ENCODE data around the gene WWTR1.

WWTR1 gene

DNA sequence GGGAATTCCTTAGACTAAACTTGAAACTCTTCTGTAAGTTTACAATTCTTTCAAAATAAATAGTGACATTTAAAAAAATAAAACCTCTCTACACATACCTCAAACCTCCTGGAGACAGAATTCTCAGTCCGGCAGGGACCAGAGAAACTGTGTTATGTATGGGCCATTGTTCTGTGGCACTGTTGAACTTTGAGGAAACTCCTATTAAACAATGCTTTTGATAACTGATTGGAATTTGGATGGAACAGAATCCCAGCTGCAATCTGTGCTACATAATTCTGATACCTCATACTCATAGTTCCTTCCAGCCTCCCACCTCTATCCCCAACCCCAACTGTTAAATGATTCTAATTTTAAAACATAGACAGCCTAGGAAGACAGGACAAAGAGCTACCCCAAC is 98.3 kb downstream of the WWTR1 start:
- H3K4me1 Mint-ChIP-seq: no peaks in the 10 kb centered on the region
- no peaks in the 10 kb centered on the region for H3K9me3 Mint-ChIP-seq
- no peaks in the 10 kb centered on the region for H3K36me3 Mint-ChIP-seq (ENCODE audit: insufficient read depth)
- DNase-seq (ENCODE audit: low spot score in 2 of 2): no peak
- peaks cover 34% of the 10 kb centered on the region for H3K27me3 Mint-ChIP-seq
- ATAC-seq (replicated peaks; ENCODE audit: extremely low read depth, poor library complexity, severe bottlenecking): no peak
- no peak overlapping the region for H3K27ac Mint-ChIP-seq (ENCODE audit: low read depth)
- no peak overlapping the region for H3K4me3 Mint-ChIP-seq

DNA sequence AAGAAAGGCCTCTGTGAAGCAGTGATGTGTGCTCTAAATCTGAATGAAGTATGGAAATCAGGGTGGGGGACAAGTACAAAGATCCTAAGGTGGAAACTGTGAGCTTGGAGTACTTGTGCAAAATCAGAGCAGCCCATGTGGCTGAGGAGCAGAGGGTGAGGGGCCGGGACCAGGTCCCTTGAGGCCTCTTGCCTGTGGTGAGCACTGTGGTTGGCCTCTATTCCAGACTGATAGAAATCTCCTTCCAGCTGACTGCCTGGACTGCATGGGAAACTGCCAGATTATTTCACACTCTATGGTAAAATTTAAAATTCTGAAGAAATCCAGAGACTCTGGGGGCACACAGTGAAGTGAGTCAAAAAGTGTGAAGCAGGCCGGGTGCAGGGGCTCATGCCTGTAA is 101.9 kb downstream of the WWTR1 start:
- Mint-ChIP-seq H3K4me3 (no peak overlapping the region), H3K27me3 (peaks cover 31% of the 10 kb centered on the region), H3K36me3 (ENCODE audit: insufficient read depth) (no peaks in the 10 kb centered on the region), H3K27ac (ENCODE audit: low read depth) (no peak overlapping the region), H3K4me1 (no peaks in the 10 kb centered on the region), H3K9me3 (no peaks in the 10 kb centered on the region)
- ATAC-seq (replicated peaks; ENCODE audit: extremely low read depth, poor library complexity, severe bottlenecking) (no peak), DNase-seq (ENCODE audit: low spot score in 2 of 2) (no peak)

DNA sequence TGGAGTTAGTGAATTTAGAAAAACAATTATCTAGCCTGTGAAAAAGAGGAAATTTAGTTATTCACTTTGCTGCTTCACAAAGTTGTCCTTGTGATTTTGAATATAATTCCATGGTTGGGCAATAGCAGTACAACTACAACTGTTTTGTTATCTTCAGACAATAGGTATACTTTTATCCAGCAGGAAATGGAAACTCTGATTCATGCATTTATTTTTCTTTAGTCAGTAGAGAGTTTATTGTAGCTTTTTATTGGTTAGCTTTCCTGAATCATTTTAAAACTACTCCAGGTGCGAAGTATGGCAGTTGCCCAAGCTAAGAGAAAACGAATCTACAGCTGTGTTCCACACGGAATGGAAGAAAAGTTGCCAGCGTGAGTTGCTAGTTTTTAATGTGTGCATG is 103.0 kb downstream of the WWTR1 start:
- Mint-ChIP-seq H3K27me3 (peaks cover 31% of the 10 kb centered on the region), H3K4me3 (no peak overlapping the region), H3K4me1 (no peaks in the 10 kb centered on the region), H3K36me3 (ENCODE audit: insufficient read depth) (no peaks in the 10 kb centered on the region), H3K9me3 (no peaks in the 10 kb centered on the region), H3K27ac (ENCODE audit: low read depth) (no peak overlapping the region)
- ATAC-seq (replicated peaks; ENCODE audit: extremely low read depth, poor library complexity, severe bottlenecking) (no peak), DNase-seq (ENCODE audit: low spot score in 2 of 2) (no peak)

DNA sequence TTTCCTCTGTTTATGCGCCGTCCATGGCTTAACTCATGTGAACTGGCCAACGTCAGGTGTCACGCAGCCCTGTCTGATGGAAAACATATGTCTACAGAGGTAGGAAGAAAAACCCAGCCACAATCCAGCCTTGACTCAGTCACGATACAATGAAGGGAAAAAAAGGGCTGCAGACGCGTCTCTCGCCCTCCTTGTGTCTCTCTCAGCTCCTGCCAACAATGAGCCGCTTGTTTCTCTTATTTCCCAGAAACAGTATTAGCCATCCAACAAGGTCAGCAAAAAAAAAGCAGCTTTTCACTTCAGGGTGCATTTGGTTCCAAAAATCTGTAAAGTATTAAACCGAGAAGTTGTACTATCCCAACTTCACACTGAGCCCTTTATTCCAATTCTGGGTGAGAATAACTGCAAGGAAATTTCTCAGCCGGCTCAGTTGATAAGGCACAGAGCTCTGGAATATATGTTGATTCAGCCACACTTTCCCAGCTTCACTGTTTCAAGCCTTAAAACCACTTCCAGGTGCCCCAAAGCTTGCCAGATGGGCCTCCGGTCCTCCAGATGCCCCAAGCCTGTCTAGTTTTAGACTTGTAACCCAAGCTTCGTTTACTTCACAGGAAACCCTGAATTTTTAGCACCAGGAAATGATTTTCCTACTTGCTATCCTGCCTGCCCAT is 103.9 kb downstream of the WWTR1 start:
- DNase-seq (ENCODE audit: low spot score in 2 of 2): no peak
- no peak overlapping the region for H3K27ac Mint-ChIP-seq (ENCODE audit: low read depth)
- no peak overlapping the region for H3K4me3 Mint-ChIP-seq
- H3K9me3 Mint-ChIP-seq: no peaks in the 10 kb centered on the region
- H3K27me3 Mint-ChIP-seq: peaks cover 38% of the 10 kb centered on the region
- no peak for ATAC-seq (replicated peaks; ENCODE audit: extremely low read depth, poor library complexity, severe bottlenecking)
- no peaks in the 10 kb centered on the region for H3K36me3 Mint-ChIP-seq (ENCODE audit: insufficient read depth)
- H3K4me1 Mint-ChIP-seq: no peaks in the 10 kb centered on the region

DNA sequence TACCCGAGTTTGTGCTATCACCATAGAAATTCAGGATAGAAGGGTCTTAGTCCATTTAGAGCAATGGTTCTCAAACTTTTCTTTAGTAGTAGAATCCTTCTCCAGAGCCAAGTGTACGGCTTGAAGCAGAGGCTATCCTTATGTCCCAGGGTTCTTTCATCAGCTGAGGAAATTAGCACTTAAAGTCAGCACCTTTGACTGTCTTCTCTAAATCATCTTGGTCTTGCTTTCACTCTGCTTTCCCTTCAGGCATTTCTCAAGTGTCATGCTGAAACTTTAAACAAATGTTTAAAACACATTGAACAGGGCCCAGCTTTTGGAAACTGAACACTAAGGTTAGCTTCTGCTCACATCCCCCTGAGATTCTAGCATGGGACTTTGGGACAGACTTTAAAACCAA is 105.1 kb downstream of the WWTR1 start:
- H3K4me1 Mint-ChIP-seq: no peaks in the 10 kb centered on the region
- no peaks in the 10 kb centered on the region for H3K9me3 Mint-ChIP-seq
- peaks cover 35% of the 10 kb centered on the region for H3K27me3 Mint-ChIP-seq
- DNase-seq (ENCODE audit: low spot score in 2 of 2) (no peak), ATAC-seq (replicated peaks; ENCODE audit: extremely low read depth, poor library complexity, severe bottlenecking) (no peak)
- H3K4me3 Mint-ChIP-seq: no peak overlapping the region
- no peak overlapping the region for H3K27ac Mint-ChIP-seq (ENCODE audit: low read depth)
- H3K36me3 Mint-ChIP-seq (ENCODE audit: insufficient read depth): no peaks in the 10 kb centered on the region

DNA sequence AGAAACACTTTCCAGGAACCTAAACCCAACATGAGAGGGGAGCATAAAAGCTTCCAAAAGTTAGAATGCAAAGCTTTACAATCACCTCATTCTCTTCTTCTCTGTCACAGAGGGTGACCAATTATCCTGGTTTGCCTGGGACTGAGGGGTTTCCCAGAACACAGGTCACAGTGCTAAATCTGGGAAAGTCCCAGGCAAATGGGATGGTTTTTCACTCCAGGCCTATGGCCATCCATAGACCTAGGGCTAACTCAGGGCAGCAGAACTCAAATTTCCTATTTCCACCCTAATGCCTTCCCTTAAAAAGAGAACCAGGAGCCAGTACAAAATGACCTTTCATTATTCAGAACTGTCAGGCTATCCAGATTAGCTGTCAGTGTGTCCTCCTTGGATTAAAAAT is 106.3 kb downstream of the WWTR1 start:
- Mint-ChIP-seq H3K9me3 (no peaks in the 10 kb centered on the region), H3K4me3 (no peak overlapping the region), H3K4me1 (no peaks in the 10 kb centered on the region), H3K27ac (ENCODE audit: low read depth) (no peak overlapping the region), H3K36me3 (ENCODE audit: insufficient read depth) (no peaks in the 10 kb centered on the region), H3K27me3 (peaks cover 35% of the 10 kb centered on the region)
- DNase-seq (ENCODE audit: low spot score in 2 of 2): no peak
- no peak for ATAC-seq (replicated peaks; ENCODE audit: extremely low read depth, poor library complexity, severe bottlenecking)

DNA sequence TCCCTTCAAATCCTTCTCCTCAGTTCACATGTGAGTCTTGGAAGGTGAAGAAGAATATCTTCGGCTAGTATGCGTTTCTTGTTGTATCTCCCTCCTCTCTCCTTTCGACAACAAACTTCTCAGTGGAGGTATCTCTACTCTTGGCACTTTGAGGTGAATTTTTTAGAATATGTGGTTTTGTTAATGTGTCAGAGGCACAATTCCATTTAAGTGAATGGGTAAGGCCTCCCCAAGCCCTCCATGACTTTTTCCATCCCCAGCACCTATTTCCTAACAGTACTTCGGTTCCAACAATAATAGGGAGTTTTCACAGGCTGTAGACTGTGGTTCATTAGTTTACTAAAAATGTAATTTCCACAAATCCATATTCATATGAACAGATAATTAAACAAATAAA is 109.2 kb downstream of the WWTR1 start:
- H3K4me1 Mint-ChIP-seq: no peaks in the 10 kb centered on the region
- no peaks in the 10 kb centered on the region for H3K36me3 Mint-ChIP-seq (ENCODE audit: insufficient read depth)
- peaks cover 31% of the 10 kb centered on the region for H3K27me3 Mint-ChIP-seq
- H3K27ac Mint-ChIP-seq (ENCODE audit: low read depth): no peak overlapping the region
- ATAC-seq (replicated peaks; ENCODE audit: extremely low read depth, poor library complexity, severe bottlenecking) (no peak), DNase-seq (ENCODE audit: low spot score in 2 of 2) (no peak)
- H3K9me3 Mint-ChIP-seq: no peaks in the 10 kb centered on the region
- H3K4me3 Mint-ChIP-seq: no peak overlapping the region

DNA sequence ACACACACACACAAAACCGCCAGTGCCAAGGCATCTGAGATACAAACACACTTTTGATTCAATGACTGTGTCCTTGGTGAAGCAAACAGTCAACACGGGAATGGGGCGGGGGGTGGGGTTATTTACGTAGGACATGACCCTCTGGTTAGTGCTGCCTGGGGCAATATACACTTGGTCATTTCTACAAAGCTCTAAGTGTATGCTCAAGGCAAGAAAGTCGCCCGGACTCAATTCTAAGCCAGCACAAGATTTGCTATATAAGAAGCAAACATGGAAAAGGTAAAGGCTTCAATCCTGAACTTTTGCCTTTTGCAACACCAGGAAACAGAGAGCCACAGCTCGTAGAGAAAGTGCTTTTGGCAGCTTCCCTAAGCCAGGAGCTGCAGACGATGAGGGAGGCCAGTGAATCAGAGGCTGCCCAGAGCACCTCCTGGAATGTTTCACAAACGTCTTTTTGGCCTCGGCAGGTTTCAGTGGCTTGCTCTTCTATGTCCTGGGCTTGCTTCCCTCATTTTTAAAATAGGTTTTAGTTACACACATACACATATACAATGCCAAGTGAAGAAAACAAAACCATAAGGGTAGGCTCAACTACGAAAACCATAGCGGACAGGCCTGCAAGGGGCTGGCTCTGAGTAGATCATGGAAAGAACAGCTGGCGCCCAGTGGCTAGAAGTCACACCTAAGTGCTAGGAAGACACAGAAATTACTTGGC is 109.7 kb downstream of the WWTR1 start:
- no peaks in the 10 kb centered on the region for H3K9me3 Mint-ChIP-seq
- H3K36me3 Mint-ChIP-seq (ENCODE audit: insufficient read depth): no peaks in the 10 kb centered on the region
- peaks cover 31% of the 10 kb centered on the region for H3K27me3 Mint-ChIP-seq
- no peak overlapping the region for H3K4me3 Mint-ChIP-seq
- ATAC-seq (replicated peaks; ENCODE audit: extremely low read depth, poor library complexity, severe bottlenecking) (no peak), DNase-seq (ENCODE audit: low spot score in 2 of 2) (no peak)
- H3K4me1 Mint-ChIP-seq: no peaks in the 10 kb centered on the region
- H3K27ac Mint-ChIP-seq (ENCODE audit: low read depth): no peak overlapping the region

DNA sequence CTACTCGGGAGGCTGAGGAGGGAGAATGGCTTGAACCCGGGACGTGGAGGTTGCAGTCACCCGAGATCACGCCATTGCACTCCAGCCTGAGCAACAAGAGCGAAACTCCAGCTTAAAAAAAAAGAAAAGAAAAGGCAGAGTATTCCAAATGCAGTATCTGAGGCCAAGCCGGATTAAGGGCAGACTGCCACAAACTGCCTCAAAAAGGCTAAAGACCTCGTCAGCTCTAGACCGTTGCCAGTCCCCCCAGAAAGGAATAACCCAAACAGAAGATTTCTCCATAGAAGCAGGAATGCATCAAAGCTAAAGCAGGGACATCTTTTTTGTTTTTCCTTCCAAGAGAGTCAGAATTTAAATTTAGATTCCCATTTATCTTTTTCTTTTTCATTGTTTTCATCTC is 110.4 kb downstream of the WWTR1 start:
- Mint-ChIP-seq H3K4me1 (no peaks in the 10 kb centered on the region), H3K4me3 (no peak overlapping the region), H3K36me3 (ENCODE audit: insufficient read depth) (no peaks in the 10 kb centered on the region), H3K9me3 (no peaks in the 10 kb centered on the region), H3K27me3 (peaks cover 31% of the 10 kb centered on the region), H3K27ac (ENCODE audit: low read depth) (no peak overlapping the region)
- no peak for DNase-seq (ENCODE audit: low spot score in 2 of 2)
- ATAC-seq (replicated peaks; ENCODE audit: extremely low read depth, poor library complexity, severe bottlenecking): no peak

DNA sequence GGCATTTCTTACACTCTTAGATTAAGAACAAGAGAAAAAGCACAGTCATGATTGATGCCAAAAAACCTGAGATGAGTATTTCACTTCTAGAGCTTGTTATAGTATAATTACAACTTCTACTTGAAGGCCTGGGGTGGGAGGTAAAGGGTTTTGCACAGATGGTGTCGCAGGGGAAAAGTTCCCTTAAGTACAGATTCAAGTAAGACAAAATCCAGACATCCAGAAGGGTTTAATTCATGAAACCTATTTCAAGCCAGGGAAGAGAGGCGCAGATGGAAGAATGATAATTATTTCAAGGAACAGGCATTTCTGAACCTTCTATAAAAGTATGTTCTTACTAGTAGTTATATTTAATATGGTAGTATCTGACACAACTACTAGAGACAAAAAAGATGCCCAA is 112.8 kb downstream of the WWTR1 start:
- no peaks in the 10 kb centered on the region for H3K9me3 Mint-ChIP-seq
- no peak overlapping the region for H3K27ac Mint-ChIP-seq (ENCODE audit: low read depth)
- no peak for ATAC-seq (replicated peaks; ENCODE audit: extremely low read depth, poor library complexity, severe bottlenecking)
- no peaks in the 10 kb centered on the region for H3K4me1 Mint-ChIP-seq
- no peak overlapping the region for H3K4me3 Mint-ChIP-seq
- peaks cover 31% of the 10 kb centered on the region for H3K27me3 Mint-ChIP-seq
- no peaks in the 10 kb centered on the region for H3K36me3 Mint-ChIP-seq (ENCODE audit: insufficient read depth)
- DNase-seq (ENCODE audit: low spot score in 2 of 2): no peak

DNA sequence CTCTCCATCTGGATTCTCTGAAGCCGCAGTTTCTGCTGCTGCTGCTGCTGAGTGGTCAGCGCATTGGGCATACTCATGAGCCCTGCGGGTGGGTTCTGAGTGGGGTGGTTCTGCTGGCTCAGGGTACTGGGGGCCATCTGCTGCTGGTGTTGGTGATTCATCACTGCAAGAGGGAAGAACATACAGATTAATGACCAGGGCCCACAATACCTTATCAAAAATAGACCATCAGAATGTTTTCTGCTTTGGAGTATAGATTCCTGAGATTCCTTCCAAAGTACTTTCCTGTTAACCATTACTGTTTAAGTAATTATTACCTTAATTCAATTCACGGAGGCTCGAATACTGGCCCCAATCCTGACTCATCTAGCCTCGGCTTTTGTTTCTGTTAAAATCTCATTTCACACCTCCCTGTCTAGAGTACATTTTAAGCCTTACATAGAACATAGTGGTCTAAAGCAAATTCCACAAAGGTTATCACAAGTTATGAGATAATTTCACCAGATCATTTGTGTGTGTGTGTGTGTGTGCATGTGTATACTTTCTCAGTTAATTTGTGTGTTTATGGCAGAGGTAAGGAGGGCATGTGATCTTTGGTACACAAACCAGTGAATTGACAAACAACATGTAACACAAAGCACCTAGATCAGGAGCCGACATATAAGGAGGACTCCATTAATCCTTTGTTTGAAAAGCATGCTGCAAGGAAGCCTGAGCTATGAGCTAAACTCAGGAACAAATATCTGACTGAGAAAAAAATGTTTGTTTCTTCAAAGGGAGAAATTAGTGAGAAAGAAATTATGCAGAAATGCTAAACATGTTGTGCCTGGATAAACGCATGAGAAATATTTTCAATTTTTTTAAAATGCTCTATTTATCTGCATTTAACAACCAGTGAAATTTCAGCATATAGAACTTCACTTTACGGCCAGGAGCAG is 115.2 kb downstream of the WWTR1 start:
- no peaks in the 10 kb centered on the region for H3K4me1 Mint-ChIP-seq
- peaks cover 17% of the 10 kb centered on the region for H3K27me3 Mint-ChIP-seq
- no peaks in the 10 kb centered on the region for H3K36me3 Mint-ChIP-seq (ENCODE audit: insufficient read depth)
- no peak for ATAC-seq (replicated peaks; ENCODE audit: extremely low read depth, poor library complexity, severe bottlenecking)
- H3K27ac Mint-ChIP-seq (ENCODE audit: low read depth): no peak overlapping the region
- no peak for DNase-seq (ENCODE audit: low spot score in 2 of 2)
- H3K4me3 Mint-ChIP-seq: no peak overlapping the region
- H3K9me3 Mint-ChIP-seq: no peaks in the 10 kb centered on the region

DNA sequence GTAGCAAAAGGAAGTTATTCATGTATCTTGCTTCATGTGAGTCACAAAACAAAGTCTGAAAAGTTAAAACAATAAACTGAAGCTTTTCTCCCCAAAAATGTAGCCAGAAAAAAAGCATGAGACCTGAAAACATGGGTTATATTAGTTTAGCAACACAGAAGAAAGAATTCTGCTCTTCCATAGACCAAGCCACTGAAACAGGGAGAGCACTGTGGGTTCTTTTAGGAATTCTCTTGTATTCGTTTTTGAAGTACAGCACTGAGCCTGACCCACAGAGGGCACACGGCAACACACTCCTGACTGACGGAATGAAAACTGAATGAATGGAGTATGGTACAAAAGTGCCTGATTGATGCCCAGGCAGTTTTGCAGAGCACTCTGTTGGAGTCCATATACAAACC is 116.7 kb downstream of the WWTR1 start:
- no peak for ATAC-seq (replicated peaks; ENCODE audit: extremely low read depth, poor library complexity, severe bottlenecking)
- Mint-ChIP-seq H3K9me3 (no peaks in the 10 kb centered on the region), H3K4me1 (no peaks in the 10 kb centered on the region), H3K27ac (ENCODE audit: low read depth) (no peak overlapping the region), H3K4me3 (no peak overlapping the region), H3K36me3 (ENCODE audit: insufficient read depth) (no peaks in the 10 kb centered on the region), H3K27me3 (peaks cover 17% of the 10 kb centered on the region)
- DNase-seq (ENCODE audit: low spot score in 2 of 2): no peak

DNA sequence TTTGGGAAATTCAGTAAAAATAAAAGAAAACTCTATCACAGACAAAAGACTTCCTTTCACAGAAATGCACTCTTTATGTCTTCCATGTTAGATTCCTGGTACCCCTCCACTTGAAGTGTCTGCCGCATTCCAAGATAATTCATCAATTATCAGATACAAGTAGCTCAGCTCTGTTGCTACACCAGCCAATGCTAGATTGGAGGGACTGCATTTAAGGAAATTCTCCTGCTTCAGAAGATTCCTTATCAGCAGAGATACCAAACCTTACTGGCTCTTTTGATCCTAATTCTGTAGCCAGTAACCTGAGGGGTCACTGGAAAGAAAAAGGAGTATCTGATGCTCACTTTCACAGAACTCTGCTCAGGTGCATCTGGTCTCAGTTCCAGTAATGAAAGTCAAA is 119.5 kb downstream of the WWTR1 start:
- peaks cover 17% of the 10 kb centered on the region for H3K27me3 Mint-ChIP-seq
- no peaks in the 10 kb centered on the region for H3K9me3 Mint-ChIP-seq
- no peak for ATAC-seq (replicated peaks; ENCODE audit: extremely low read depth, poor library complexity, severe bottlenecking)
- no peak overlapping the region for H3K27ac Mint-ChIP-seq (ENCODE audit: low read depth)
- no peaks in the 10 kb centered on the region for H3K4me1 Mint-ChIP-seq
- no peaks in the 10 kb centered on the region for H3K36me3 Mint-ChIP-seq (ENCODE audit: insufficient read depth)
- no peak for DNase-seq (ENCODE audit: low spot score in 2 of 2)
- no peak overlapping the region for H3K4me3 Mint-ChIP-seq

Measured in central memory CD8-positive, alpha-beta T cell (primary cell).